Measurements from ENCODE around the gene ADIRF. TPM values are rescaled to one million over a fixed set of nuclear protein-coding genes. Genes with fewer than 3 reads are reported as not detected.
"Not testable (repeated sequence)": the region's sequence is repeated elsewhere in the genome, so short reads cannot be mapped to it uniquely, and the experiment has no call there.

ADIRF gene
- total RNA-seq, 2 donors from 2014 or later: not detected

DNA sequence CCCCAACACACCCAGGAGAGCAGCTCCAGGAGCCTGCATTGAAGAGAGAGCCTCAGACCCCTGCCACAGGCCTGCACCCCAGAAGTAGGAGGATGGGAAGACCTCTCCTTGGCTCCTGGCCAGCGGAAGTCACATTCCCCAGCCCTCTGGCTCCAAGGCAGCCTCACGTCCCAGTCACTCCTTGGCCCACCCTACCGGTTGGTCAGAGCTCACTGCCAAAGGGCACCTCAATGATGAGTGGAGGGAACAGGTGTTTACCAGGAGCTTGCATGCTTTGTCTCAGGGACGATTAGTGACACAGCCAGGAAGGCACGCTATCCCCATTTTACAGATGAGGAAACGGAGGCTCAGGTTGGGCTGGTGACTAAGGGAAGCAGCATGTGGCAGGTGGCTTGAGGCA lies 50.8 kb downstream of the ADIRF start:
- not testable (repeated sequence) for H3K4me1 Mint-ChIP-seq (ENCODE audit: low read depth); H3K36me3 Mint-ChIP-seq (ENCODE audit: insufficient read depth in 2 of 2); DNase-seq; H3K4me3 Mint-ChIP-seq; H3K27ac Mint-ChIP-seq; H3K9me3 Mint-ChIP-seq; ATAC-seq (replicated peaks in 1 of 2); H3K27me3 Mint-ChIP-seq (ENCODE audit: low read depth)

DNA sequence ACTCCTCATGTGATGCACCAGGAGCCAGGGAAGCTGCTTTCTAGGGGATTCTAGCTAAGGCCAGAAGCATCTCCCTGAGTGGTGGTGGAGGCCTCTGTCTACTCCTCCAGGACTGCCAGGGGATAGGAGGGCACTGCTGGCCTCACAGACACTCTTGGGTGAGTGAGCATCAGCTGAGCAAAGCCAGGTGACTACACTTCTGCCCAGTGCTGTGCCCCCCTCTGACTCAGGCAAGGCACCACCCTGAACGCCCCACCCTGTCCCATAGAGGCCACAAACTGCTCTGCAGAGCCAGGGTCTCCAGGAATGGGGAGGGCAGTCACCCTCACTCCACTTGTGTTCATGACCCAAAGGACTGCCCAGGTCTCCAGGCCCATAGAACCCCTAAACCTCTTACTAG lies 51.2 kb downstream of the ADIRF start:
- ATAC-seq (replicated peaks in 1 of 2); H3K27ac Mint-ChIP-seq; H3K36me3 Mint-ChIP-seq (ENCODE audit: insufficient read depth in 2 of 2); H3K9me3 Mint-ChIP-seq; H3K27me3 Mint-ChIP-seq (ENCODE audit: low read depth); H3K4me3 Mint-ChIP-seq; H3K4me1 Mint-ChIP-seq (ENCODE audit: low read depth); DNase-seq: not testable (repeated sequence)

DNA sequence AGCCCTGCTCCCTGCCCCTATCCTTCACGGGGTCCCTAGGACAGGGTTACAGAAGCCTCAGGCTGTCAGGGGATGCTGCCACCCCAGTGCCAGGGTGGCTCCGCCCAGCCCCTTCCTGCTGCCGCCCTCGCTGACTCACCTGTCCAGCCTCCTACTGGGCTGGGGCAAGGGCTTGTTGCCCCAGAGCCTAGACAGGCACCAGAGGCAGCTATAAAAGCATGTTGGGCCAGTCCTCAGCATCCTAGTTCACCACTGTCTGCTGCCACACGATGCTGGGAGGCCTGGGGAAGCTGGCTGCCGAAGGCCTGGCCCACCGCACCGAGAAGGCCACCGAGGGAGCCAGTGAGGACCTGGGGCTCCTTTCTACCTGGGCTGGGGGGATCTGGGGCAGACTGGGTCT lies 51.8 kb downstream of the ADIRF start, which contains the start of gene FAM25A:
Gene FAM25A (plus strand): TSS at position 239 of the 400 bp plus-strand sequence. CDS start 31 bp downstream, at position 270.
- H3K4me1 Mint-ChIP-seq (ENCODE audit: low read depth); H3K4me3 Mint-ChIP-seq; H3K27me3 Mint-ChIP-seq (ENCODE audit: low read depth); H3K27ac Mint-ChIP-seq; H3K36me3 Mint-ChIP-seq (ENCODE audit: insufficient read depth in 2 of 2); H3K9me3 Mint-ChIP-seq; ATAC-seq (replicated peaks in 1 of 2); DNase-seq: not testable (repeated sequence)

Other genes with a start within 250 kb of the ADIRF start
- gene BMPR1A, start 211.9 kb upstream of the ADIRF start, total RNA-seq: 10 to 100 TPM in 1 of 2 donors, 1 to 10 TPM in 1; 7.0 to 11.8 TPM
- under 1 TPM in 1 of 2 donors, not detected in 1; 0.05 TPM for gene MMRN2, start 10.9 kb upstream of the ADIRF start, total RNA-seq
- gene SNCG, start 9.9 kb upstream of the ADIRF start, total RNA-seq: not detected
- gene FAM25A, start 51.8 kb downstream of the ADIRF start, total RNA-seq: not detected
- gene GLUD1, start 126.4 kb downstream of the ADIRF start, total RNA-seq: 100 to 1,000 TPM; 123 to 160 TPM
- 10 to 100 TPM; 28.7 to 33.3 TPM for gene SHLD2, start 126.7 kb downstream of the ADIRF start, total RNA-seq